ENCODE results near the gene PTPN11. TPM values are rescaled to one million over a fixed set of nuclear protein-coding genes. Genes with fewer than 3 reads are reported as not detected.

The PTPN11 gene
- total and polyA plus RNA-seq, 8 donors = 16.3 to 114 (median 67.5) TPM

GRCh38 chr12:112464605-112465004 lies 45.9 kb downstream of the PTPN11 start:
- Histone ChIP-seq H3K4me1 (peaks cover 0 to 23% (median 0%) of the 10 kb centered on the region in 4 donors), H3K4me3 (no peak overlapping the region), H3K9me3 (no peaks in the 10 kb centered on the region), H3K27ac (no peak overlapping the region), H3K27me3 (no peaks in the 10 kb centered on the region), H3K36me3 (peaks cover 6 to 51% (median 47%) of the 10 kb centered on the region in 4 donors)
- DNase-seq = no peak
- TF ChIP-seq POLR2AphosphoS5 (IDR thresholded peaks at IDR 0.05) (no peak), POLR2A (IDR thresholded peaks at IDR 0.05) (no peak), EP300 (IDR thresholded peaks at IDR 0.05) (no peak)
- TF ChIP-seq, protein P1, sequence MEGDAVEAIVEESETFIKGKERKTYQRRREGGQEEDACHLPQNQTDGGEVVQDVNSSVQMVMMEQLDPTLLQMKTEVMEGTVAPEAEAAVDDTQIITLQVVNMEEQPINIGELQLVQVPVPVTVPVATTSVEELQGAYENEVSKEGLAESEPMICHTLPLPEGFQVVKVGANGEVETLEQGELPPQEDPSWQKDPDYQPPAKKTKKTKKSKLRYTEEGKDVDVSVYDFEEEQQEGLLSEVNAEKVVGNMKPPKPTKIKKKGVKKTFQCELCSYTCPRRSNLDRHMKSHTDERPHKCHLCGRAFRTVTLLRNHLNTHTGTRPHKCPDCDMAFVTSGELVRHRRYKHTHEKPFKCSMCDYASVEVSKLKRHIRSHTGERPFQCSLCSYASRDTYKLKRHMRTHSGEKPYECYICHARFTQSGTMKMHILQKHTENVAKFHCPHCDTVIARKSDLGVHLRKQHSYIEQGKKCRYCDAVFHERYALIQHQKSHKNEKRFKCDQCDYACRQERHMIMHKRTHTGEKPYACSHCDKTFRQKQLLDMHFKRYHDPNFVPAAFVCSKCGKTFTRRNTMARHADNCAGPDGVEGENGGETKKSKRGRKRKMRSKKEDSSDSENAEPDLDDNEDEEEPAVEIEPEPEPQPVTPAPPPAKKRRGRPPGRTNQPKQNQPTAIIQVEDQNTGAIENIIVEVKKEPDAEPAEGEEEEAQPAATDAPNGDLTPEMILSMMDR (IDR thresholded peaks at IDR 0.05) = no peak
- intact Hi-C loops (cut with DNase I; ENCODE audit: low total_unique reads) = no loop called here

GRCh38 chr12:112466011-112466422 lies 47.3 kb downstream of the PTPN11 start:
- Histone ChIP-seq H3K9me3 (no peaks in the 10 kb centered on the region), H3K4me1 (peaks cover 0 to 35% (median 6%) of the 10 kb centered on the region in 4 donors), H3K27me3 (no peaks in the 10 kb centered on the region), H3K4me3 (no peak overlapping the region), H3K36me3 (peaks cover 6 to 47% (median 35%) of the 10 kb centered on the region in 4 donors), H3K27ac (peak overlapping the region in 1 of 5 donors; percentile 17)
- intact Hi-C loops (cut with DNase I; ENCODE audit: low total_unique reads) = no loop called here
- TF ChIP-seq POLR2AphosphoS5 (IDR thresholded peaks at IDR 0.05) = peak in 2 of 3 donors; percentile 13 to 52
- TF ChIP-seq, protein P1 (IDR thresholded peaks at IDR 0.05) = no peak
- DNase-seq = peak; percentile 7 to 30

GRCh38 chr12:112466835-112467234 lies 48.1 kb downstream of the PTPN11 start:
- H3K27ac ChIP-seq = no peak overlapping the region
- DNase-seq = no peak
- H3K9me3 ChIP-seq = no peaks in the 10 kb centered on the region
- peaks cover 6 to 39% (median 28%) of the 10 kb centered on the region in 4 donors for H3K36me3 ChIP-seq
- H3K4me1 ChIP-seq = peaks cover 0 to 35% (median 6%) of the 10 kb centered on the region in 4 donors
- TF ChIP-seq POLR2A (IDR thresholded peaks at IDR 0.05) (no peak), POLR2AphosphoS5 (IDR thresholded peaks at IDR 0.05) (no peak), EP300 (IDR thresholded peaks at IDR 0.05) (no peak)
- TF ChIP-seq, protein P1 (IDR thresholded peaks at IDR 0.05) = no peak
- H3K4me3 ChIP-seq = no peak overlapping the region
- intact Hi-C loops (cut with DNase I; ENCODE audit: low total_unique reads) = no loop called here
- H3K27me3 ChIP-seq = no peaks in the 10 kb centered on the region
- 90 to 99% (median 97%) methylated on average over 3 of the region's 3 CpGs for whole genome bisulfite sequencing, 5 donors

DNA sequence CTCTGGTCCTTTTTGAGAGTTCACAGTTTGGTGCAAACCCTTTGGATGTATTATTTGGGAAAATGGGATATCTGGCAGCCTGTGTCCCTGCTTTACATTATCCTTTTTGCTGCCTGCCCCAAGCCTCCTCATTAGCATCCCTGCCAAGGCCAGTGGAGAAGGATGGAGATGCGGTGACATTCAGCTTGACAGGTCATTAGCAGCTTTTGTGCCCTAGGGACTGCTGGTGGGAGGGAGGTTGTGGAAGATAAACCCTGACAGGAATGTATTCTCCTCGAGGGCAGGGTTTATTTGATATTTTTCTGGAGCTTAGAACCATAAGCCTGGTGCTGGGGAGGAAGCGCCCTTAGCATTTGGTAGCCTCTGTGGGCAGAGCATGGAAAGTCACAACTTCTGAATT lies 49.3 kb downstream of the PTPN11 start:
- no peak for TF ChIP-seq POLR2A (IDR thresholded peaks at IDR 0.05)
- TF ChIP-seq POLR2AphosphoS5 (IDR thresholded peaks at IDR 0.05) = no peak
- no peak for TF ChIP-seq EP300 (IDR thresholded peaks at IDR 0.05)
- TF ChIP-seq, protein P1 (IDR thresholded peaks at IDR 0.05) = no peak
- Histone ChIP-seq H3K27me3 (no peaks in the 10 kb centered on the region), H3K4me1 (peaks cover 0 to 35% (median 6%) of the 10 kb centered on the region in 4 donors), H3K27ac (no peak overlapping the region), H3K9me3 (no peaks in the 10 kb centered on the region), H3K36me3 (peaks cover 10 to 43% (median 34%) of the 10 kb centered on the region in 4 donors), H3K4me3 (no peak overlapping the region)
- intact Hi-C loops (cut with DNase I; ENCODE audit: low total_unique reads) = no loop called here
- DNase-seq = no peak
- WGBS, 5 donors = 84 to 95% (median 92%) methylated on average over 3 of the region's 3 CpGs

All from stomach (tissue), 9 donors.